Loucy (cell line): ENCODE data around the gene TRPC5OS.

Experiments
- H2AFZ ChIP-seq: fragments of 200-600 bp; sonication (generic); 2 replicates; pipeline ENCODE4 v1.6.0; 2016; ENCODE audit warnings: antibody characterized with exemption, mild to moderate bottlenecking, low read length, moderate library complexity
- H3F3A ChIP-seq: fragments of 200-600 bp; 2 replicates; pipeline ENCODE4 v1.6.0; 2016; ENCODE audit warnings: antibody characterized with exemption, low read depth, mild to moderate bottlenecking
- H3K27me3 ChIP-seq: fragments of 200-600 bp; sonication (generic); 2 replicates; pipeline ENCODE4 v1.6.1; 2014; ENCODE audit warnings: low read length, mild to moderate bottlenecking; ENCODE audit not compliant: insufficient read depth, poor library complexity, severe bottlenecking
- H3K36me3 ChIP-seq: fragments of 200-600 bp; sonication (generic); 2 replicates; pipeline ENCODE4 v1.6.1; 2016; ENCODE audit warnings: low read length; ENCODE audit not compliant: insufficient read depth
- H3K4me1 ChIP-seq: fragments of 200-600 bp; sonication (generic); 2 replicates; pipeline ENCODE4 v1.5.1; 2014; ENCODE audit warnings: low read length, mild to moderate bottlenecking; ENCODE audit not compliant: insufficient read depth, poor library complexity, severe bottlenecking
- H3K4me2 ChIP-seq: fragments of 200-600 bp; sonication (generic); 2 replicates; pipeline ENCODE4 v1.6.0; 2014; ENCODE audit warnings: antibody characterized with exemption, low read length, low read depth, mild to moderate bottlenecking; ENCODE audit not compliant: poor library complexity, severe bottlenecking
- H3K4me3 ChIP-seq: fragments of 200-600 bp; sonication (generic); 2 replicates; pipeline ENCODE4 v1.5.1; 2014; ENCODE audit warnings: low read length, mild to moderate bottlenecking, mixed read lengths; ENCODE audit not compliant: poor library complexity, severe bottlenecking
- H3K79me2 ChIP-seq: fragments of 200-600 bp; sonication (generic); 2 replicates; pipeline ENCODE4 v1.6.1; 2014; ENCODE audit warnings: low read length; ENCODE audit not compliant: insufficient read depth
- H3K9ac ChIP-seq: fragments of 200-600 bp; sonication (generic); 2 replicates; pipeline ENCODE4 v1.6.0; 2014; ENCODE audit warnings: mild to moderate bottlenecking, low read depth, low read length, moderate library complexity; ENCODE audit not compliant: poor library complexity, severe bottlenecking
- H3K9me2 ChIP-seq: fragments of 200-600 bp; sonication (generic); replicated peaks from 2 replicates; pipeline ENCODE4 v1.6.1; 2016; ENCODE audit warnings: low read depth, low read length, mixed read lengths
- H3K9me3 ChIP-seq: fragments of 200-600 bp; sonication (generic); 2 replicates; pipeline ENCODE4 v1.6.1; 2014; ENCODE audit warnings: mild to moderate bottlenecking, antibody characterized with exemption, low read length, low read depth; ENCODE audit not compliant: insufficient read depth
- H4K20me1 ChIP-seq: fragments of 200-600 bp; sonication (generic); 2 replicates; pipeline ENCODE4 v1.6.0; 2014; ENCODE audit warnings: antibody characterized with exemption, low read length, mild to moderate bottlenecking; ENCODE audit not compliant: insufficient read depth, poor library complexity, severe bottlenecking
- CTCF ChIP-seq: fragments of 200-600 bp; sonication (generic); conservative IDR thresholded peaks from 2 replicates; pipeline ENCODE4 v1.5.1; 2014; ENCODE audit warnings: mild to moderate bottlenecking, antibody characterized with exemption, low read length
- EZH2phosphoT487 ChIP-seq: fragments of 200-600 bp; IDR thresholded peaks from 2 replicates; pipeline ENCODE4 v1.6.1; 2018; ENCODE audit warnings: antibody characterized with exemption, mild to moderate bottlenecking, moderate library complexity, borderline replicate concordance

The TRPC5OS gene

GRCh38 chrX:111868726-111869638 is 7.0 kb upstream of the TRPC5OS start:
- Histone ChIP-seq H4K20me1 (no peaks in the 10 kb centered on the region), H3K4me3 (no peak overlapping the region), H3K9ac (no peak overlapping the region), H3K4me1 (no peaks in the 10 kb centered on the region), H3K36me3 (no peaks in the 10 kb centered on the region), H2AFZ (peak overlapping the region; percentile 55; the same call in 1 of the 2 replicates), H3K27me3 (peaks cover 4% of the 10 kb centered on the region), H3K4me2 (peak overlapping the region; percentile 40), H3F3A (no peaks in the 10 kb centered on the region), H3K9me3 (no peaks in the 10 kb centered on the region), H3K9me2 (no peaks in the 10 kb centered on the region), H3K79me2 (no peaks in the 10 kb centered on the region)
- no peak for TF ChIP-seq CTCF

- no peak overlapping the region for H3K9ac ChIP-seq
- no peaks in the 10 kb centered on the region for H3K4me1 ChIP-seq
- H3K36me3 ChIP-seq = no peaks in the 10 kb centered on the region
- TF ChIP-seq CTCF (peak; percentile 66), EZH2phosphoT487 (no peak)
- no peak overlapping the region for H3K4me3 ChIP-seq
- no peaks in the 10 kb centered on the region for H3F3A ChIP-seq
- no peaks in the 10 kb centered on the region for H3K9me2 ChIP-seq
- H4K20me1 ChIP-seq = no peaks in the 10 kb centered on the region
- H3K9me3 ChIP-seq = no peaks in the 10 kb centered on the region
- H3K27me3 ChIP-seq = peaks cover 11% of the 10 kb centered on the region
- no peak overlapping the region for H2AFZ ChIP-seq
- no peaks in the 10 kb centered on the region for H3K79me2 ChIP-seq
- H3K4me2 ChIP-seq = peak overlapping the region; percentile 40
These were observed 6.3 kb upstream of the TRPC5OS start for GRCh38 chrX:111869639-111870034.

- Histone ChIP-seq H4K20me1 (no peaks in the 10 kb centered on the region), H3K79me2 (no peaks in the 10 kb centered on the region), H2AFZ (no peak overlapping the region), H3K36me3 (no peaks in the 10 kb centered on the region), H3K9me3 (no peaks in the 10 kb centered on the region), H3K27me3 (peaks cover 56% of the 10 kb centered on the region), H3K9ac (no peak overlapping the region), H3K4me2 (no peak overlapping the region), H3F3A (no peaks in the 10 kb centered on the region), H3K4me3 (no peak overlapping the region), H3K4me1 (no peaks in the 10 kb centered on the region), H3K9me2 (no peaks in the 10 kb centered on the region)
- no peak for TF ChIP-seq CTCF
- TF ChIP-seq EZH2phosphoT487 = no peak
These were observed 1.7 kb upstream of the TRPC5OS start for GRCh38 chrX:111874241-111874640.
